HG03103 (cell line): Measurements from ENCODE around the gene EMP1.
"Not testable (repeated sequence)": the region's sequence is repeated elsewhere in the genome, so short reads cannot be mapped to it uniquely, and the experiment has no call there.

Experiments used
- ATAC-seq: cut with Tn5 transposase; IDR thresholded peaks from one replicate; pipeline ENCODE4 v1.9.1; 2021; ENCODE audit warnings: low read depth; ENCODE audit not compliant: unreplicated experiment

EMP1 gene

DNA sequence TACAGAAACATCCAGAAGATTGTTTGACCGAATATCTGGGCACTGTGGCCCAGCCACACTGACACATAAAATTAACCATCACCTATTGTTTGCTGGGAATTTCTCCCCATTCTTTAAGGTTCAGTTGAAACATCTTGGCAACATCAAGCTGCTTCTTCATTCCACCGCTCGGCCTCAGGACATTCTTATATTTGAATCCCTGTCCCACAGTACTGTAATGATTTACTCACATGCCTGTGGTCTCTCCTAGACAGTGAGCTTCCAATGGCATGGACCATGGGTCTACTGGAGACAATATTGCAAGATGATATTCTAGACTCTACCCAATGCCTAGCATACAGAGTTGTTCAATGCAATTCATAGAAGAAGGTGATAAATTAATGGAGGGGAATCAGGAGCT is 56.1 kb downstream of the EMP1 start:
- ATAC-seq: no peak

DNA sequence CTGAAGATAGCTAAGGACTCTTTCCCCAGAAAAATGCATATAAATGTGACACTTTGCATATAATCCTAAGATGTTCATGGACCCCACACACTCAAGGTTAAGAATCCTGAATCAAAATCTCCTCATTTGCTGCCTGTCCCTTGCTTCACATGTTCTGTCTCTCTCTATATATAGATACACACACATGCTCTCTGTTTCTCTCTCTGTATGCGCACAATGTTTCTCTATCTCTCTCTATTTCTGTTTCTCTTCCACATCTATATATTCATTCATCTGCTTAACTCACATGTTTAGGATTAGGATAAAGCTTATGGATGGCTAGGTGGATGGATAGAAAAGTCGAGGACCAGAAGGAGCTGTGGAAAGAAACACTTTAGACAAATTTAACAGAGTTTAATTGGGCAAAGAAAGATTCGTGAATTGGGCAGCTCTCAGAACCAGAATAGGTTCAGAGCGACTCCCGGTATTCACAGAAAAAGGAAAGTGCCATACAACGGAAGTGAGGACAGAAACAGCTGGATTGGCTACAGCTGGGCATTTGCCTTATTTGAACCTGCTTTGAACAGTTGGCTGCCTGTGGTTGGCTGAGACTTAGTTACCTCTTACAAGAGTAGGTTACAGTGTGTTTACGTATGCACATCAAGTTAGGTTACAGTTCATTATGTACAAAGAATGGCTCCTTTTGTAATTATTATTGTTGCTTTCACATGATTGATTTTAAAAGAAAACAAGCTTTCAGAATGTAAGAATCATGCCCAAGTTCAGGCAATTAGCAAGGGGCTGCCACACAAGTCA is 57.6 kb downstream of the EMP1 start:
- no peak for ATAC-seq

DNA sequence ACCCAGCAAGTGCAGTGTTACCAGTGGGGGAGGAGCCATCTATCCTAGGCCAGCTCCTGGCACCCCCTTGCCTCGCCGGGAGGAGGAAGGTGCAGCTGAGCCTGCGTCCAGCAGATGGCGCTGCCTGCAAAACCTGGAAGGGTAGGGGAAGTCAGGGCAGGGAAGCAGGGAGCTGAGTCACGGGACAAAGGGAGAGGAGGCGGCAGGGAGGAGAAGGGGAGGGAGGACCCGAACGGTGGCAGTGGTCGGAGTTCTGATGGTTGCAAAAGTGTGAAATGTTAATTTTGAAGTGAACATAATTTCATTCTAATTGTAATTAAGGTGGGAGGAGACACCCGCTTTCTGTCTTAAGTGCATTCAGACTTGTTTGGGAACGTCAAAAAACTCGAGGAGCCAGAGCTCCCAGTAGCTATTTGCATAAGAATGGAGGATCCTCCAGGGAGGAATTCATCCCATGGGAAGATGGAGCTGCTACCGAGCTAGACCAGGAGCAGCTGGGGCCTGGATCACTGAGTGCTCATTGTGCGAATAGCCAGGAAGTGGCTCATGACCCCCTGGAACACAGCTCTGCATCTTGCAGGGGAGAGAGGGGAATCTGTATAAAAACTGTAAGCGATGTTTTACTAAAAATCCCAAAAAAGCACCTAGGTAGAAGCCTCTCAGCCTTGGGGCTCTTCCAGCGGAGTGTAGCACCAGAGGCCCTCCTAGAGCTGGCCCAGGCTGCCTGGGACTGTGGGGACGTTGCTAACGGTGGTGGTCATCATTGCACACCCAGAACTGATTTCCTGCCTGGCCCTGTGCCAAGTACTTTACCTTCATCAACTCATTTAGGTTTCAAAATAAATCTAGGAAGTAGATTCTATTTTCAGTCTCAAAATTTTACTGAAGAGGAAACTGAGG is 59.5 kb downstream of the EMP1 start:
- peak; percentile 99 for ATAC-seq

DNA sequence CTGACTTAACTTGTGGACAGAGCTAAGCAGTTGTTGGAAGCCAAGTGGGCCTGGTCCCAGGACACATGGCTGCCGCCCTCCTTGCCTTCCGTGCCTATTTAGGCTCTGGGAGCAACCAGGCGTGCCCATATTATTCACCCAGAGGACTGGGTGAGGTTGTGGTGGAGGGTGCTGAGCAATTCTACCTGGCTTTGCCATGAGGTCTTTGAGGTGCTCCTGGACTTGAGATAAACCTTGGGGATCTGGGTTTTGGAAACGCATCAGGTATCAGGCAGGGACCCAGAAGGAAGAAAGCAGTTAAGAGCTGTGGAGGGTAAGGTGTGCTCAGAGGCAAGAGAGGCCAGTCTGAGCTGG is 60.1 kb downstream of the EMP1 start:
- ATAC-seq: no peak

DNA sequence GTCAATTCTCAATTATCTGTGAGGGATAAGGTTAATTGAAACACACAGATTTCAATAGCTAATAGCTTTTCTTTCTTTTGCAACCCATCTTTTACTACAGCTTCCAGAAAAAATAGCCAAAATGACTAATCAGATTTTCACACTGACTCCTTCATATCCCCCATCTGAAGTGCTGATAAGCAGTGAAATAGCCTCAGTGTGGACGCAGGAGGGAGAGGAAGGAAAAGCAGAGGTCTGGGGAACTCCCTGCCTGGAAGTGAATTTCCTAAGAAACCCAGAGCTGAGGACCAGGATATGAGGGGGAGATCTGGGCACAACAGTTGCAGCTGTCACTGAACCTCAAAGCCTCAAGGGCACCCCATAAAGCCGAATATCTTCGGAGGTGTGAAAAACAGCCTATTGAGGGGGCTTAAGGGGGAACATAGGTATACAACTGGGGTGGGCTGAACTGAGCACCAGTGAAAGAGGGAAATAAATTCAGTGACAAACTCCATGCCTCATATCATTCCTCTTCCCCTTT is 60.9 kb downstream of the EMP1 start:
- no peak for ATAC-seq

DNA sequence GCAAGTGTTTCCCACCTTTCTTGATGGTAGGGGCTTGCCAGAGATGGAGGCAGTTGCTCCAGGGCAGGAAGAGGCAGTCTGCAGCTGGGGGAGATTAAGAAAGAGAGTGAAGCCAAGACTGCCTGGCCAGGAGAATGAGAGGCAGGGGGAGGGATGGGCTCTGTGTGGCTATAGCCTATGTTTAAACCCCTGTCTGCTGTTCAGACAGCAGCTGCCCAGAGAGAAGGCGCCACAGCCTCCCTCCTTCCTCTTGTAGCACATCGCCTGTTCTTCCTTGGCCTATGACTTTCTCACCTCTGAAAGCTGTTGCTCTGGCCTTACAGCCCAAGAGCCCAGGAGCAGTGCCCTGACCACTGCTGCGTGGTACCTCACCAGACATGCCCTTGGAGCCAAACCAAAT is 61.7 kb downstream of the EMP1 start:
- no peak for ATAC-seq

DNA sequence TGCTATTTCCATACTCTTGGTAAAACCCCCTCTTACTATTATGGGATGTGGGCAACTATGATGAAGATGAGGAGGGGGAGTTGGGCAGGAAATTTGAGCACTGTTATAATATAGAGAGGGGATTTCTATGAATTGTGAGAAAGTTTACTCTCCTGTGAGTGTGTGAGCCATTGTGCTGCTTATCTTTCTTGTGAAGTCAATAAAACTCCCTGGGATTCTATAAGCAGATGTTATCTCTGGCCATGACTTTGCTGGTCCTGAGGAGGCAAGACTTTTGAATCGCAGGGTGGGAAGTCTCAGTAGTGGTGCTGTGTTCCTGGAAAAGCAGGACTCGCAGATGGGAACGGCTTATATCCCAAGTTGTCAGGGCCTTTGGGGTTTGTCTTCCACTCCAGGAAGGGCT is 62.2 kb downstream of the EMP1 start:
- no peak for ATAC-seq

DNA sequence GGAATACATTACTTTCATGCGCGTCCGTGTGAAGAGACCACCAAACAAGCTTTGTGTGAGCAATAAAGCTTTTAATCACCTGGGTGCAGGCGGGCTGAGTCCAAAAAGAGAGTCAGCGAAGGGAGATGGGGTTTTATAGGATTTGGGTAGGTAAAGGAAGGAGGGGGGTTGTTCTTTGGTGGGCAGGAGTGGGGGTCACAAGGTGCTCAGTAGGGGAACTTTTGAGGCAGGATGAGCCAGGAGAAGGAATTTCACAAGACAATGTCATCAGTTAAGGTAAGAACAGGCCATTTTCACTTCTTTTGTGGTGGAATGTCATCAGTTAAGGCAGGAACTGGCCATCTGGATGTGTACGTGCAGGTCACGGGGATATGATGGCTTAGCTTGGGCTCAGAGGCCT is 63.1 kb downstream of the EMP1 start:
- not testable (repeated sequence) for ATAC-seq

DNA sequence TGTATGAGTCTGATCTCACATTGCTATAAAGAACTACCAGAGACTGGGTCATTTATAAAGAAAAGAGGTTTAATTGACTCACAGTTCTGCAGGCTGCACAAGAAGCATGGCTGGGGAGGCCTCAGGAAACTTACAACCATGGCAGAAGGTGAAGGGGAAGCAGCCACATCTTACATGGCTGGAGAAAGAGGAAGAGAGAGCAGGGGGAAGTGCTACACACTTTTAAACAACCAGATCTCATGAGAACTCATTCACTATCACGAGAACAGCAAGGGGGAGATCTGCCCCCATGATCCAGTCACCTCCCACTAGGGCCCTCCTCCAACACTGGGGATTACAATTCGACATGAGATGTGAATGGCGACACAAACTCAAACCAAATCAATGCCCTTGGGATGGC is 71.3 kb downstream of the EMP1 start:
- not testable (repeated sequence) for ATAC-seq

DNA sequence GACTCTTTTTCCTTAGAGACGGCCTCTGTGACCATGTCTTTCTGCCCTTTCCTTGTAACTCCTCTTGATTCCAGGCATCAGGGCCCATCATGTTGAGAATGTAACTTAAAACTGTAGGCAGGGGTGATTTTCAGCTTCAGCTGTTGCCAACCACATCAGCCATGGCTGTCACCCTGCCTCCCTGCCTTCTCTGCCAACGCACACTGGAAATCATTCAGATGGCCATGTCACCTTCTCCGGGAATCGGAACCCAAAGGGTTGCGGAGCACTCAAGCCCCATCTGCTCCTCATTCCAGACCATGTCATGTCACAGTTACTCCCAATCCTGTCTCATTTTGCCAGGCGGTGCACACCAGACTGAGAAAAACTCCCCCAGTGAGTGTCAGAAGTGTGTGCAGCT is 72.1 kb downstream of the EMP1 start:
- no peak for ATAC-seq
